B cell (primary cell): Measurements from ENCODE around the gene SLC35F3. TPM values are rescaled to one million over a fixed set of nuclear protein-coding genes. Genes with fewer than 3 reads are reported as not detected.
A peak's percentile ranks its signal among the peaks of the same experiment; 100 is the strongest.

Experiments used
- ATAC-seq: fragments of 200-7000 bp; cut with Tn5 transposase; one replicate; pipeline ENCODE4 v1.10.0; 2021; ENCODE audit warnings: low read depth, mild to moderate bottlenecking, moderate number of reproducible peaks, moderate library complexity
- CTCF ChIA-PET: fragments of 350-600 bp; sonication (Branson Sonifier 250); formaldehyde crosslinking; loops from one replicate; lab custom pipeline; 2021; ENCODE audit warnings: antibody characterized with exemption, inconsistent platforms; lab: Charles Lee
- POLR2A ChIA-PET: fragments of 350-600 bp; sonication (Branson Sonifier 250); formaldehyde crosslinking; loops from one replicate; lab custom pipeline; 2021; ENCODE audit warnings: antibody characterized with exemption; lab: Charles Lee
- DNase-seq: peaks from one replicate; pipeline ENCODE4 v3.0.0; 2013
- H2AFZ ChIP-seq: 2 replicates; pipeline ENCODE4 v1.6.1; 2012; ENCODE audit warnings: mild to moderate bottlenecking, low read depth, low read length; ENCODE audit not compliant: insufficient read depth, poor library complexity, severe bottlenecking
- H3K27ac ChIP-seq, 2 donors: 1 replicate in 1 of 2; 2 replicates in 1 of 2; pipeline ENCODE4 v1.5.1; 2012 to 2013; ENCODE audit warnings: low read length in 2 of 2, mild to moderate bottlenecking in 2 of 2, moderate library complexity in 1 of 2
- H3K27me3 ChIP-seq, 4 experiments: fragments of 200-600 bp in 1 of 4; sonication (generic) in 1 of 4; replicated peaks in 1 of 4; 1 replicate in 2 of 4; 2 replicates in 2 of 4; pipeline versions ENCODE4 v1.6.1 to v1.7.0; 2013 to 2016; ENCODE audit warnings: low read length in 3 of 4, mild to moderate bottlenecking in 2 of 4, mixed read lengths in 1 of 4, moderate library complexity in 1 of 4; ENCODE audit not compliant: insufficient read depth in 4 of 4, control insufficient read depth in 3 of 4; ENCODE audit errors: control extremely low read depth in 1 of 4
- H3K36me3 ChIP-seq, 2 experiments: replicated peaks in 1 of 2; 1 replicate in 1 of 2; 2 replicates in 1 of 2; pipeline versions ENCODE4 v1.6.1 to v1.7.1; 2013; ENCODE audit warnings: low read length in 1 of 2; ENCODE audit not compliant: insufficient read depth in 2 of 2, control insufficient read depth in 1 of 2; ENCODE audit errors: control extremely low read depth in 1 of 2, extremely low read depth in 1 of 2
- H3K4me1 ChIP-seq, 2 donors: fragments of 200-600 bp in 1 of 2; sonication (generic) in 1 of 2; 1 replicate in 1 of 2; 2 replicates in 1 of 2; pipeline versions ENCODE4 v1.5.1 to v1.6.1; 2013 to 2017; ENCODE audit warnings: low read length in 2 of 2; ENCODE audit not compliant: control insufficient read depth in 2 of 2, insufficient read depth in 2 of 2
- H3K4me2 ChIP-seq: replicated peaks from 2 replicates; pipeline ENCODE3; 2012; ENCODE audit warnings: mild to moderate bottlenecking, low read depth, low read length; ENCODE audit not compliant: poor library complexity, severe bottlenecking
- H3K4me3 ChIP-seq, 5 experiments: fragments of 200-600 bp in 1 of 5; sonication (generic) in 1 of 5; 1 replicate in 3 of 5; 2 replicates in 2 of 5; pipeline versions ENCODE4 v1.5.1 to v1.7.0; 2011 to 2016; ENCODE audit warnings: low read length in 4 of 5, mild to moderate bottlenecking in 4 of 5, low read depth in 2 of 5, control low read depth in 1 of 5, moderate library complexity in 1 of 5; ENCODE audit not compliant: insufficient read depth in 1 of 5; ENCODE audit errors: control extremely low read depth in 1 of 5, extremely low read depth in 1 of 5
- H3K79me2 ChIP-seq: fragments of 200-600 bp; sonication (generic); one replicate; pipeline ENCODE4 v1.6.0; 2016; ENCODE audit warnings: low read length; ENCODE audit not compliant: control insufficient read depth, insufficient read depth
- H3K9ac ChIP-seq: fragments of 200-600 bp; sonication (generic); 2 replicates; pipeline ENCODE4 v1.6.1; 2017; ENCODE audit warnings: mild to moderate bottlenecking, low read length, moderate library complexity
- H3K9me3 ChIP-seq, 3 donors: one replicate each; pipeline versions ENCODE4 v1.6.1 to v1.7.1; 2013; ENCODE audit warnings: low read length in 2 of 3; ENCODE audit not compliant: control insufficient read depth in 2 of 3, insufficient read depth in 1 of 3; ENCODE audit errors: control extremely low read depth in 1 of 3
- H4K20me1 ChIP-seq: 2 replicates; pipeline ENCODE4 v1.6.0; 2012; ENCODE audit warnings: mild to moderate bottlenecking, low read length; ENCODE audit not compliant: insufficient read depth, control insufficient read depth, poor library complexity, severe bottlenecking
- H3K27ac Mint-ChIP-seq: one replicate; pipeline ENCODE4 v1.8.0; 2021; ENCODE audit warnings: mixed read lengths
- H3K27me3 Mint-ChIP-seq: one replicate; pipeline ENCODE4 v1.8.0; 2021; ENCODE audit warnings: mixed read lengths
- H3K4me1 Mint-ChIP-seq: one replicate; pipeline ENCODE4 v1.8.0; 2021; ENCODE audit warnings: mixed read lengths
- H3K4me3 Mint-ChIP-seq: one replicate; pipeline ENCODE4 v1.8.0; 2021; ENCODE audit warnings: mixed read lengths
- H3K9me3 Mint-ChIP-seq: one replicate; pipeline ENCODE4 v1.8.0; 2022; ENCODE audit warnings: mixed read lengths; ENCODE audit not compliant: insufficient read depth
- CTCF ChIP-seq: fragments of 200-600 bp; IDR thresholded peaks from one replicate; pipeline ENCODE4 v1.8.0; 2022; ENCODE audit warnings: antibody characterized with exemption, mild to moderate bottlenecking
- EZH2 ChIP-seq: IDR thresholded peaks from 2 replicates; pipeline ENCODE4 v1.6.1; 2012; ENCODE audit warnings: borderline replicate concordance, low read depth, mild to moderate bottlenecking, moderate library complexity, low read length; ENCODE audit not compliant: insufficient read depth, poor library complexity, severe bottlenecking
- WGBS: methylation state at CpG from one replicate; pipeline ENCODE4 v1.1.5; 2013; ENCODE audit warnings: missing lambda C conversion rate; ENCODE audit not compliant: insufficient coverage; 5-methylcytosine and 5-hydroxymethylcytosine counted together
- intact Hi-C: fragments of 100-400 bp; cut with micrococcal nuclease; formaldehyde crosslinking; loops from one replicate; pipeline ENCODE4 v1.10.0; 2022
- polyA plus RNA-seq: library from polyadenylated mRNA; depleted of rRNA; stranded (reverse); fragments of >200 nt; gene quantifications from 2 replicates; pipeline ENCODE4 v1.2.3, GENCODE V29; 2012
- total RNA-seq, 2 donors: library from RNA; stranded (reverse); fragments of 120-200 nt in 1 of 2; gene quantifications; 1 replicate in 1 of 2; 2 replicates in 1 of 2; pipeline versions ENCODE4 v1.2.3 to v1.2.4, GENCODE V29; 2013 to 2022

The SLC35F3 gene
- total and polyA plus RNA-seq, 2 donors (not counting 1 experiment from before 2014, with no cell fraction given), result not detected

- ATAC-seq (no peak), DNase-seq (no peak)
- H3K4me3 Mint-ChIP-seq, result no peak overlapping the region
- intact Hi-C loops, result no loop called here
- H3K9me3 Mint-ChIP-seq, result no peaks in the 10 kb centered on the region
- H3K4me1 Mint-ChIP-seq, result no peaks in the 10 kb centered on the region
- ChIA-PET POLR2A (no interaction called here), CTCF (no interaction called here)
- Histone ChIP-seq H3K79me2 (no peaks in the 10 kb centered on the region), H3K27me3 (peaks cover 0 to 3% (median 0%) of the 10 kb centered on the region in 4 experiments), H3K9ac (no peak overlapping the region), H2AFZ (no peak overlapping the region), H3K4me2 (no peak overlapping the region), H3K4me3 (no peak overlapping the region), H3K4me1 (no peaks in the 10 kb centered on the region), H3K9me3 (no peaks in the 10 kb centered on the region), H3K27ac (no peak overlapping the region), H4K20me1 (no peaks in the 10 kb centered on the region), H3K36me3 (no peaks in the 10 kb centered on the region)
- H3K27me3 Mint-ChIP-seq, result peaks cover 11% of the 10 kb centered on the region
- H3K27ac Mint-ChIP-seq, result no peak overlapping the region
- TF ChIP-seq EZH2, result no peak
- TF ChIP-seq CTCF, result no peak
- 81% methylated on average over 4 of the region's 4 CpGs for WGBS
These were observed 265.6 kb downstream of the SLC35F3 start for GRCh38 chr1:234170067-234170466.

- POLR2A ChIA-PET, result no interaction called here
- no peak overlapping the region for H3K27ac Mint-ChIP-seq
- no peak for DNase-seq
These were observed 266.1 kb downstream of the SLC35F3 start for GRCh38 chr1:234170622-234171021.

More at GRCh38 chr1:234170622-234171021, 266.1 kb downstream of the SLC35F3 start:
- Histone ChIP-seq H2AFZ (peak overlapping the region; percentile 22), H3K79me2 (no peaks in the 10 kb centered on the region), H3K9me3 (no peaks in the 10 kb centered on the region), H3K36me3 (no peaks in the 10 kb centered on the region), H3K4me3 (no peak overlapping the region), H3K27ac (no peak overlapping the region), H3K9ac (no peak overlapping the region), H4K20me1 (no peaks in the 10 kb centered on the region), H3K27me3 (peaks cover 0 to 6% (median 0%) of the 10 kb centered on the region in 4 experiments), H3K4me1 (no peaks in the 10 kb centered on the region), H3K4me2 (no peak overlapping the region)
- Mint-ChIP-seq H3K9me3 (no peaks in the 10 kb centered on the region), H3K4me3 (no peak overlapping the region), H3K27me3 (peaks cover 12% of the 10 kb centered on the region), H3K4me1 (no peaks in the 10 kb centered on the region)
- TF ChIP-seq EZH2 (no peak), CTCF (no peak)
- no peak for ATAC-seq
- 1% methylated on average over 7 of the region's 7 CpGs for WGBS
- intact Hi-C loops, result no loop called here
- CTCF ChIA-PET, result interaction anchor here (1.0 kb wide), 1 partner anchor 17 kb away, joined by 4 read pairs; no protein-coding TSS in a partner anchor
